Measurements from ENCODE around the gene CYP39A1. TPM values are rescaled to one million over a fixed set of nuclear protein-coding genes. Genes with fewer than 3 reads are reported as not detected.

The CYP39A1 gene
- total and polyA plus RNA-seq, 2 experiments from 2014 or later: 1.5 to 3.5 TPM

DNA sequence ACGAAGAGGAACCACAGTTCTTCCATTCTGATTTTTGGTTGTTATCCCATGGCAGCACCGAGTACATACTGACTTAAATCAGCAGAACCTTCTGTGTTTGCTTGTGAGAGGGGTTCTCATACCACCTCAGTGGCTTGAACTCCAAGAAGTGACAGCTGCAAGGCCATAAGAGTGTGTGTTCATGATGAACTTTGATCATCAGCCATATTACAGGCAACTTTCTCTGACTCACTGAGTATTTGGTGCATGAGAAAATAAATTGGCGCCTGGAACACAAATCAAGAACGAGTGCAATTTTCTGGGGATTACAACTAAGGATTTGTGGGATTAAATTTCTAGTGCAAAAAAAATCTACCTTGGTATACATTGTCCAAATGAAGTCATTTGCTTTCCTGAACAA, 68.9 kb downstream of the CYP39A1 start (continued):
- TF ChIP-seq, protein P1, sequence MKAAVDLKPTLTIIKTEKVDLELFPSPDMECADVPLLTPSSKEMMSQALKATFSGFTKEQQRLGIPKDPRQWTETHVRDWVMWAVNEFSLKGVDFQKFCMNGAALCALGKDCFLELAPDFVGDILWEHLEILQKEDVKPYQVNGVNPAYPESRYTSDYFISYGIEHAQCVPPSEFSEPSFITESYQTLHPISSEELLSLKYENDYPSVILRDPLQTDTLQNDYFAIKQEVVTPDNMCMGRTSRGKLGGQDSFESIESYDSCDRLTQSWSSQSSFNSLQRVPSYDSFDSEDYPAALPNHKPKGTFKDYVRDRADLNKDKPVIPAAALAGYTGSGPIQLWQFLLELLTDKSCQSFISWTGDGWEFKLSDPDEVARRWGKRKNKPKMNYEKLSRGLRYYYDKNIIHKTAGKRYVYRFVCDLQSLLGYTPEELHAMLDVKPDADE (IDR thresholded peaks at IDR 0.05): no peak
- TF ChIP-seq CREB1 (CRISPR knock-in tag; IDR thresholded peaks at IDR 0.05; ENCODE audit: low read depth): no peak
- TF ChIP-seq, protein P2, sequence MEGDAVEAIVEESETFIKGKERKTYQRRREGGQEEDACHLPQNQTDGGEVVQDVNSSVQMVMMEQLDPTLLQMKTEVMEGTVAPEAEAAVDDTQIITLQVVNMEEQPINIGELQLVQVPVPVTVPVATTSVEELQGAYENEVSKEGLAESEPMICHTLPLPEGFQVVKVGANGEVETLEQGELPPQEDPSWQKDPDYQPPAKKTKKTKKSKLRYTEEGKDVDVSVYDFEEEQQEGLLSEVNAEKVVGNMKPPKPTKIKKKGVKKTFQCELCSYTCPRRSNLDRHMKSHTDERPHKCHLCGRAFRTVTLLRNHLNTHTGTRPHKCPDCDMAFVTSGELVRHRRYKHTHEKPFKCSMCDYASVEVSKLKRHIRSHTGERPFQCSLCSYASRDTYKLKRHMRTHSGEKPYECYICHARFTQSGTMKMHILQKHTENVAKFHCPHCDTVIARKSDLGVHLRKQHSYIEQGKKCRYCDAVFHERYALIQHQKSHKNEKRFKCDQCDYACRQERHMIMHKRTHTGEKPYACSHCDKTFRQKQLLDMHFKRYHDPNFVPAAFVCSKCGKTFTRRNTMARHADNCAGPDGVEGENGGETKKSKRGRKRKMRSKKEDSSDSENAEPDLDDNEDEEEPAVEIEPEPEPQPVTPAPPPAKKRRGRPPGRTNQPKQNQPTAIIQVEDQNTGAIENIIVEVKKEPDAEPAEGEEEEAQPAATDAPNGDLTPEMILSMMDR (conservative IDR thresholded peaks at IDR 0.05; ENCODE audit: low read depth in 2 of 2): no peak
- TF ChIP-seq POLR2AphosphoS5 (IDR thresholded peaks at IDR 0.05; ENCODE audit: low read depth): no peak
- no peak for TF ChIP-seq JUNB (IDR thresholded peaks at IDR 0.05; ENCODE audit: unreplicated experiment)

DNA sequence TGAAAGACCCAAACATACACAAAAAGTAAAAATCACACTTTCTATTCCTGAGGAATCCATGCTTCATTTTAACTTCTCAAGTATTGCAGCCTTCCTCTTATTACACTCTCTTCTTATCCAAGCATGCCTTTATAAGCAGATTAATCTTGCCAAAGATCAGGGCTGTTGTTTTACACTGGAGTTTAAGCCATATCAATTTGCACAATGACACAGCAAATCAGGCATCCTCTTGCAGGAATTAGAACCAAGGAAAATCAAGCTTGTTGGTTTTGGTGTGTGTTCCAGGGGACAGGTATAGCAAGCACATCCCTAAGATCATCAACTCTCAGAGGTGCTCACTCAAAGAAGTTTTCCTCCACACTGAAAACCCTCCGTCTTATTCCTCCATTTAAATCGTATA, 69.5 kb downstream of the CYP39A1 start:
- H3F3A ChIP-seq (replicated peaks; ENCODE audit: low read depth): no peaks in the 10 kb centered on the region
- ATAC-seq (no peak), DNase-seq (ENCODE audit: low spot score) (no peak)
- H3K27ac ChIP-seq (ENCODE audit: low read depth): no peak overlapping the region
- Mint-ChIP-seq H3K4me3 (no peak overlapping the region), H3K4me1 (0 out of 3 replicates have a peak, but pooled peaks cover 3% of the 10 kb centered on the region), H3K9me3 (no peaks in the 10 kb centered on the region), H3K36me3 (ENCODE audit: low read depth) (no peaks in the 10 kb centered on the region), H3K27me3 (ENCODE audit: insufficient read depth, low read depth, poor library complexity) (no peaks in the 10 kb centered on the region), H3K27ac (peak overlapping the region; percentile 69; the same call in 1 of the 2 replicates)
- no peaks in the 10 kb centered on the region for H3K36me3 ChIP-seq (ENCODE audit: insufficient read depth)
- H3K27me3 ChIP-seq (ENCODE audit: insufficient read depth): no peaks in the 10 kb centered on the region
- H2AFZ ChIP-seq: peak overlapping the region; percentile 28; the same call in 1 of the 2 replicates
- no peak overlapping the region for H3K4me3 ChIP-seq
- no peaks in the 10 kb centered on the region for H3K9me2 ChIP-seq (ENCODE audit: insufficient read depth)
- no peak overlapping the region for H3K4me2 ChIP-seq
- H3K79me2 ChIP-seq (replicated peaks; ENCODE audit: insufficient read depth): no peaks in the 10 kb centered on the region
- H4K20me1 ChIP-seq (replicated peaks; ENCODE audit: insufficient read depth): no peaks in the 10 kb centered on the region
- H3K4me1 ChIP-seq (ENCODE audit: insufficient read depth): no peaks in the 10 kb centered on the region
- TF ChIP-seq ZNF331 (CRISPR knock-in tag; IDR thresholded peaks at IDR 0.05; ENCODE audit: low read depth) (no peak), CREB1 (CRISPR knock-in tag; IDR thresholded peaks at IDR 0.05; ENCODE audit: low read depth) (no peak), POLR2AphosphoS5 (IDR thresholded peaks at IDR 0.05; ENCODE audit: low read depth) (no peak), ZNF114 (CRISPR knock-in tag; IDR thresholded peaks at IDR 0.05) (no peak), NANOG (IDR thresholded peaks at IDR 0.05; ENCODE audit: borderline replicate concordance) (no peak), JUNB (IDR thresholded peaks at IDR 0.05; ENCODE audit: unreplicated experiment) (no peak), EZH2phosphoT487 (IDR thresholded peaks at IDR 0.05; ENCODE audit: unreplicated experiment) (no peak), EZH2 (IDR thresholded peaks at IDR 0.05; ENCODE audit: low read depth, unreplicated experiment) (no peak)
- TF ChIP-seq, protein P2 (conservative IDR thresholded peaks at IDR 0.05; ENCODE audit: low read depth in 2 of 2): no peak
- TF ChIP-seq, protein P1 (IDR thresholded peaks at IDR 0.05): no peak
- TF ChIP-seq, protein P3, sequence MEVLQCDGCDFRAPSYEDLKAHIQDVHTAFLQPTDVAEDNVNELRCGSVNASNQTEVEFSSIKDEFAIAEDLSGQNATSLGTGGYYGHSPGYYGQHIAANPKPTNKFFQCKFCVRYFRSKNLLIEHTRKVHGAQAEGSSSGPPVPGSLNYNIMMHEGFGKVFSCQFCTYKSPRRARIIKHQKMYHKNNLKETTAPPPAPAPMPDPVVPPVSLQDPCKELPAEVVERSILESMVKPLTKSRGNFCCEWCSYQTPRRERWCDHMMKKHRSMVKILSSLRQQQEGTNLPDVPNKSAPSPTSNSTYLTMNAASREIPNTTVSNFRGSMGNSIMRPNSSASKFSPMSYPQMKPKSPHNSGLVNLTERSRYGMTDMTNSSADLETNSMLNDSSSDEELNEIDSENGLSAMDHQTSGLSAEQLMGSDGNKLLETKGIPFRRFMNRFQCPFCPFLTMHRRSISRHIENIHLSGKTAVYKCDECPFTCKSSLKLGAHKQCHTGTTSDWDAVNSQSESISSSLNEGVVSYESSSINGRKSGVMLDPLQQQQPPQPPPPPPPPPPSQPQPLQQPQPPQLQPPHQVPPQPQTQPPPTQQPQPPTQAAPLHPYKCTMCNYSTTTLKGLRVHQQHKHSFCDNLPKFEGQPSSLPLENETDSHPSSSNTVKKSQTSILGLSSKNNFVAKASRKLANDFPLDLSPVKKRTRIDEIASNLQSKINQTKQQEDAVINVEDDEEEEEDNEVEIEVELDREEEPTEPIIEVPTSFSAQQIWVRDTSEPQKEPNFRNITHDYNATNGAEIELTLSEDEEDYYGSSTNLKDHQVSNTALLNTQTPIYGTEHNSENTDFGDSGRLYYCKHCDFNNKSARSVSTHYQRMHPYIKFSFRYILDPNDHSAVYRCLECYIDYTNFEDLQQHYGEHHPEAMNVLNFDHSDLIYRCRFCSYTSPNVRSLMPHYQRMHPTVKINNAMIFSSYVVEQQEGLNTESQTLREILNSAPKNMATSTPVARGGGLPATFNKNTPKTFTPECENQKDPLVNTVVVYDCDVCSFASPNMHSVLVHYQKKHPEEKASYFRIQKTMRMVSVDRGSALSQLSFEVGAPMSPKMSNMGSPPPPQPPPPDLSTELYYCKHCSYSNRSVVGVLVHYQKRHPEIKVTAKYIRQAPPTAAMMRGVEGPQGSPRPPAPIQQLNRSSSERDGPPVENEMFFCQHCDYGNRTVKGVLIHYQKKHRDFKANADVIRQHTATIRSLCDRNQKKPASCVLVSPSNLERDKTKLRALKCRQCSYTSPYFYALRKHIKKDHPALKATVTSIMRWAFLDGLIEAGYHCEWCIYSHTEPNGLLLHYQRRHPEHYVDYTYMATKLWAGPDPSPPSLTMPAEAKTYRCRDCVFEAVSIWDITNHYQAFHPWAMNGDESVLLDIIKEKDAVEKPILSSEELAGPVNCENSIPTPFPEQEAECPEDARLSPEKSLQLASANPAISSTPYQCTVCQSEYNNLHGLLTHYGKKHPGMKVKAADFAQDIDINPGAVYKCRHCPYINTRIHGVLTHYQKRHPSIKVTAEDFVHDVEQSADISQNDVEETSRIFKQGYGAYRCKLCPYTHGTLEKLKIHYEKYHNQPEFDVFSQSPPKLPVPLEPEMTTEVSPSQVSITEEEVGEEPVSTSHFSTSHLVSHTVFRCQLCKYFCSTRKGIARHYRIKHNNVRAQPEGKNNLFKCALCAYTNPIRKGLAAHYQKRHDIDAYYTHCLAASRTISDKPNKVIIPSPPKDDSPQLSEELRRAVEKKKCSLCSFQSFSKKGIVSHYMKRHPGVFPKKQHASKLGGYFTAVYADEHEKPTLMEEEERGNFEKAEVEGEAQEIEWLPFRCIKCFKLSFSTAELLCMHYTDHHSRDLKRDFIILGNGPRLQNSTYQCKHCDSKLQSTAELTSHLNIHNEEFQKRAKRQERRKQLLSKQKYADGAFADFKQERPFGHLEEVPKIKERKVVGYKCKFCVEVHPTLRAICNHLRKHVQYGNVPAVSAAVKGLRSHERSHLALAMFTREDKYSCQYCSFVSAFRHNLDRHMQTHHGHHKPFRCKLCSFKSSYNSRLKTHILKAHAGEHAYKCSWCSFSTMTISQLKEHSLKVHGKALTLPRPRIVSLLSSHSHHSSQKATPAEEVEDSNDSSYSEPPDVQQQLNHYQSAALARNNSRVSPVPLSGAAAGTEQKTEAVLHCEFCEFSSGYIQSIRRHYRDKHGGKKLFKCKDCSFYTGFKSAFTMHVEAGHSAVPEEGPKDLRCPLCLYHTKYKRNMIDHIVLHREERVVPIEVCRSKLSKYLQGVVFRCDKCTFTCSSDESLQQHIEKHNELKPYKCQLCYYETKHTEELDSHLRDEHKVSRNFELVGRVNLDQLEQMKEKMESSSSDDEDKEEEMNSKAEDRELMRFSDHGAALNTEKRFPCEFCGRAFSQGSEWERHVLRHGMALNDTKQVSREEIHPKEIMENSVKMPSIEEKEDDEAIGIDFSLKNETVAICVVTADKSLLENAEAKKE (CRISPR knock-in tag; IDR thresholded peaks at IDR 0.05): no peak
